Measurements from ENCODE around the gene ARF6.
"Not testable (repeated sequence)": the region's sequence is repeated elsewhere in the genome, so short reads cannot be mapped to it uniquely, and the experiment has no call there.

ARF6 gene

GRCh38 chr14:49909016-49909415 is 16.1 kb downstream of the ARF6 start:
- DNase-seq: no peak

GRCh38 chr14:49915085-49915484 is 22.2 kb downstream of the ARF6 start:
- no peak for DNase-seq

DNA sequence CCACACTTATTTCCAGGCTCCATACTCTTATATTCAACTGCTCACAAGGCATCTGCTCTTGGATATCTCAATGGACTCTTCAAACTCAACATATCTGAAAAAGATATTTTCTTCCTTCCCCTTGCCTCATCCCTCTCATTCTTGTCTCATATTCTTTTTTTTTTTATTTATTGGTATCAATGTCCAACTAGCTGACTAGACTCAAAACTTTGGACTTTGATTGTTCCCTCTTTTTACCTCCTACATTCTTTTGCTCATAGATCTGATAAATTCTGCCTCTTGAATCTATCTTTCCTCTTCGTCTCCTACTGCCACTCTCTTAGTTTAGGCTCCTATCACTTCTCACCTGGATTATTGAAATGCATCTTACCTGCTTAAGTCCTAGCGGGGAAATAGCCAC is 25.8 kb downstream of the ARF6 start:
- DNase-seq: no peak

- DNase-seq: no peak
Measured at GRCh38 chr14:49919825-49920659, 27.2 kb downstream of the ARF6 start.

GRCh38 chr14:49920935-49921334 is 28.1 kb downstream of the ARF6 start:
- DNase-seq: no peak

- DNase-seq: no peak
Measured at GRCh38 chr14:49921401-49921800, 28.5 kb downstream of the ARF6 start.

- no peak for DNase-seq
Measured at GRCh38 chr14:49923442-49923841, 30.6 kb downstream of the ARF6 start.

DNA sequence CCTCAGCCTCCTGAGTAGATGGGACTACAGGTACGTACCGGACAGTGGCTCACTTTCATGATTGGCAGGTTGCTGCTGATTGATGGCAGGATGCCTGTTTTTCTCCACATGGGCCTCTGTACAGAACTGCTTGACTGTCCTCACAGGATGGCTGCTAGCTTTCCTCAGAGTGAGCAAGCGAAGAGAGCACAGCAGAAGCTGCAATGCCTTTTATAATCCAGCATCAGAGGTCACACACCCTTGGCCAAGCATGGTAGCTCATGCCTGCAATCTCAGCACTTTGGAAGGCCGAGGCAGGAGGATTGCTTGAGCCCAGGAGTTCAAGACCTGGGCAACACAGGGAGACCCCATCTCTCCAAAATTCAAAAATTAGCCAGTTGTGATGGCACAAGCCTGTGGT is 31.0 kb downstream of the ARF6 start:
- no peak for DNase-seq

GRCh38 chr14:49924852-49925251 is 32.0 kb downstream of the ARF6 start:
- DNase-seq: no peak

GRCh38 chr14:49926803-49927202 is 33.9 kb downstream of the ARF6 start:
- no peak for DNase-seq

DNA sequence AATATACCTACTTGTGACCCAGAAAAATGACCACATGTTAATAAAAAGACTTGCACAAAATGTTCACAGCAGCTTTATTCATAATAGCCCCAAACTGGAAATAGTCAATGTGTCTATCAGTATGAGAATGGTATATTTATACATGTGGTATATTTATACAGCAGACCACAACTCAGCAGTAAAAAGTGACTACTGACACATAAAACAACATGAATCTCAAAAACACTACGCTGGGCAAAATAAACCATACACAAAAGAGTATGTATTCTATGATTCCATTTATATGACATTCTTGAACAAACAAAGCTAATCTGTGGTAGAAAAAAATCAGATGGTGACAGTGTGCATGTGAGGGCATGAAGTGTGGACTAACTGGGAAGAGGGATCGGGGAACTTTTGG is 35.1 kb downstream of the ARF6 start:
- DNase-seq: no peak

- DNase-seq: no peak
Measured at GRCh38 chr14:49930720-49931119, 37.8 kb downstream of the ARF6 start.

DNA sequence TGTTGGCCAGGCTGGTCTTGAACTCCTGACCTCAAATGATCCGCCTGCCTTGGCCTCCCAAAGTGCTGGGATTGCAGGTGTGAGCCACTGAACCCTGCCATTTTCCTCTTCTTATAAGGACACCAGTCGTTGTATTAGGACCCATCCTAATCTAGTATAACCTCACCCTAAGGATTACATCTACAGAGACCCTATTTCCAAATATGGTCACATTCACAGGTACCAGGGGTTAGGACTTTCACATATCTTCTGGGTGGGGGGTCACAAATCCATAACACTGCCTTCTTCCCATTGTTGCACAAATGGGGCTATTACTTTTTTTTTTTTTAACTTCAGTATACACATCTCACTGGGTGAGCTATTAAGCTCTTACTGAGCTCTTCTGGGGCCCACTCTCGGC is 38.6 kb downstream of the ARF6 start:
- DNase-seq: no peak

DNA sequence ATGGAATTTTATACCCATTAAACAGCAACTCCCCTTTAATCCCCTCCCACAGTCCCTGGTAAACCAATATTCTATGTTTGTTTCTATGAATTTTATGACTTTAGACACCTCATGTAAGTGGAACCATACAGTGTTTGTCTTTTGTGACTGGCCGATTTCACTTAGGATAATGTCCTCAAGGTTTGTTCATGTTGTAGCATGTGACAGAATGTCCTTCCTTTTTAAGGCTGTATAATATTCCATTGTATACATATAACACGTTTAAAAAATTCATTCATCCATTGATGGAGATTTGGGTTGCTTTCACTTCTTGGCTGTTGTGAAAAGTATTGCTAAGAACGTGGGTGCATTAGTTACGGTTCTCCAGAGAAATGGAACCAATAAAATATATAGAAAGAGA is 40.2 kb downstream of the ARF6 start:
- DNase-seq: no peak

DNA sequence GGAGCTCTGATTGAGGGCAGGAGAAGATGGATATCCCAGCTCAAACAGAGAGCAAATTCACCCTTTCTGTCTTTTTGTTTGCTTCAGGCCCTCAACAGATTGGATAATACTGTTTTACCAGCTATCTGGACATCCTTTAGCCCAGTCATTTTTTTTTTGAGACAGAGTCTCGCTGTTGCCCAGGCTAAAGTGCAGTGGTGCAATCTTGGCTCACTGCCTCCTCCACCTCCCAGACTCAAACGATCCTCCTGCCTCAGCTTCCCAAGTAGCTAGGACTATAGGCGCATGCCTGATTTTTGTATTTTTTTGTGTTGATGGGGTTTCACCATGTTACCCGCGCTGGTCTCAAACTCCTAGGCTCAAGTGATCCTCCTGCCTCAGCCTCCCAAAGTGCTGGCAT is 40.8 kb downstream of the ARF6 start:
- DNase-seq: no peak

DNA sequence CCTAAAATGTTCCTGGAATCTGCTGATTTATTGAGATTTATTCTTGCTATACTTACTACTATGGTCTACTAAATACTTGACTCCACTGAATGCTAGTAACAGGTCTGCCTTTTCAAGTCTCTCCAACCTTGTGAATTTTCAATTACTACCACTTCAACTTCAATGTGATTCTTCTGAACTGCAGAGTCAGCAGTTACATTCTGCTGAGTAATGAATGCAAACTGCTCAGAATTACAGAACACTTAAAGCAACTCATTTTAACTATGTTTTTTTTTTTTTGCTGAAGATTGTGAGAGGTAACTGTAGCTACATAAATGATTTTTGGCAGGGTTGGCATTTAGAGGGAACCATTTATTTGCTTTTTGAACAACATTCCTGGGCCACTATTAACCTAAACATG is 41.8 kb downstream of the ARF6 start:
- no peak for DNase-seq

GRCh38 chr14:49935526-49935925 is 42.6 kb downstream of the ARF6 start:
- no peak for DNase-seq

DNA sequence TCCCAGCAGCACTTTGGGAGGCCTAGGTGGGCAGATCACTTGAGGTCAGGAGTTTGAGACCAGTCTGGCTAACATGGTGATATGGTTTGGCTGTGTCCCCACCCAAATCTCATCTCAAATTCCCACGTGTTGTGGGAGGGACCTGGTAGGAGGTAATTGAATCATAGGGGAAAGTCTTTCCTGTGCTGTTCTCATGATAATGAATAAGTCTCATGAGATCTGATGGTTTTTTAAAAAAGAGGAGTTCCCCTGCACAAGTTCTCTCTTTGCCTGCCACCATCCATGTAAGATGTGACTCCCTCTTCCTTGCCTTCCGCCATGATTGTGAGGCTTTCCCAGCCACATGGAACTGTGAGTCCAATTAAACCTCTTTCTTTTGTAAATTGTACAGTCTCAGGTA is 43.4 kb downstream of the ARF6 start:
- not testable (repeated sequence) for DNase-seq

- DNase-seq: not testable (repeated sequence)
Measured at GRCh38 chr14:49936882-49937281, 44.0 kb downstream of the ARF6 start.

DNA sequence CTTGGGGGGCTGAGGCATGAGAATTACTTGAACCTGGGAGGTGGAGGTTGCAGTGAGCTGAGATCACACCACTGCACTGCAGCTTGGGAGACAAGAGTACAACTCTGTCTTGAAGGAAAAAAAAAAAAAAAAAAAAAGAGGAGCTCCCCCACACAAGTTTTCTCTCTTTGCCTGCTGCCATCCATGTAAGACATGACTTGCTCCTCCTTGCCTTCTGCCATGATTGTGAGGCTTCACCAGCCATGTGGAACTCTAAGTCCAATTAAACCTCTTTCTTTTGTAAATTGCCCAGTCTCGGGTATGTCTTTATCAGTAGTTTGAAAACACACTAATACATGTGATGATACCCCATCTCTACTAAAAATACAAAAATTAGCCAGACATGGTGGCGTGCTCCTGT is 46.3 kb downstream of the ARF6 start:
- not testable (repeated sequence) for DNase-seq

GRCh38 chr14:49939884-49940510 is 47.1 kb downstream of the ARF6 start:
- no peak for DNase-seq

DNA sequence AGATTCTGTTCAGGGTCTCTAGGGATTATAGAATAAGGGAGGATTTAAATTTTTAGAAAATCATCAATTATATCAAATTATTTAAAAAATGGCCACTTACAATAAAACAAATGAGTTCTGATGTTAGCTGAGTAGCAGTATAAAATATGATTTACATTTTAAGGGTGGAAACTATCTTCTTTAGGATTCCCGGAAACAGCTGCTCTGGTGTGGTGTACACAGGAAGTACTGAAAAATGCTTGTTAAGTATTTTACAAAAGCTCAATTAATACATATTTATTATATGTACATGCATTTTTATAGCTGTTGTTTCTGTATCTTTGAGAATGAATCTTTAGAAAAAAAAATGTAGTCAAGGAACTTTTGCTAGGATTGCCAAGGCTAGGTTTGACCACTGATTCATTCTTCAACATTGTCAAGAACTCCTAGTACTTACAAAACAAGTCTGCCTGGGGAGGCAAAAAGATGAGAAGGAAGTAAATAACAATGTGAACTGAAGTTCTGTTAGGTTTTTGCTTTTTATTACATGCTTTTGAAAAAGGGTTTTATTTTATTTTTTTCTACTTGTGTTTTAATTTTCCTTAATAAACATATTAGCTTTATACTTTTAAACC is 48.0 kb downstream of the ARF6 start:
- DNase-seq: no peak

DNA sequence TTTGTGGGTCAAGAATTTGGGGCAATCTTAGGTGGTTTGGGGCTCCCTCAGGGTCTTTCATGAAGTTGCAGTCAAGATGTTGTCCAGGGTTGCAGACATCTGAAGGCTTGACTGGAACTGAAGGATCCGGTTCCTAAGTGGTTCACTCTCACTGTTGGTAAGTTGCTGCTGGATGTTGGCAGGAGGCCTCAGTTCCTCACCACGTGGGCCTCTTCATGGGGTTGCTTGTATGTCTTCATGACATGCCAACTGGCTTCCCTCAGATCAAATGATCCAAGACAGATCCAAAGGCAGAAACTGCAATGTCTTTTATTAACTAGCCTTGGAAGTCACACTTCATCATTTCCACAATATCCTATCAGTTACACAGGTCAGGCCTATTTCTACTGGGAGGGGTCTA is 49.2 kb downstream of the ARF6 start:
- no peak for DNase-seq

GRCh38 chr14:49944501-49944900 is 51.6 kb downstream of the ARF6 start:
- DNase-seq: no peak
